CD4-positive, alpha-beta T cell (primary cell): ENCODE results near the gene CLSTN3. TPM values are rescaled to one million over a fixed set of nuclear protein-coding genes. Genes with fewer than 3 reads are reported as not detected.

Source experiments
- ATAC-seq: fragments of 200-7000 bp; cut with Tn5 transposase; one replicate; pipeline ENCODE4 v1.10.0; 2022; ENCODE audit warnings: mild to moderate bottlenecking; ENCODE audit not compliant: poor library complexity
- CTCF ChIA-PET: fragments of 350-600 bp; sonication (Branson Sonifier 250); formaldehyde crosslinking; loops from one replicate; lab custom pipeline; 2021; ENCODE audit warnings: antibody characterized with exemption, inconsistent platforms; lab: Charles Lee
- POLR2A ChIA-PET: fragments of 350-600 bp; sonication (Branson Sonifier 250); formaldehyde crosslinking; loops from one replicate; lab custom pipeline; 2021; ENCODE audit warnings: antibody characterized with exemption, inconsistent platforms; lab: Charles Lee
- DNase-seq, 14 experiments: peaks; one replicate each; pipeline ENCODE4 v3.0.0-alpha.2; 2013 to 2020; ENCODE audit warnings: mixed read lengths in 2 of 14
- H3K27ac ChIP-seq, 2 donors: one replicate each; pipeline versions ENCODE4 v1.5.1 to v1.7.0; 2013; ENCODE audit warnings: low read length in 2 of 2, low read depth in 1 of 2, mild to moderate bottlenecking in 1 of 2
- H3K27me3 ChIP-seq, 2 experiments: 1 replicate in 1 of 2; 2 replicates in 1 of 2; pipeline versions ENCODE4 v1.6.1 to v1.7.0; 2013; ENCODE audit warnings: low read length in 2 of 2, control low read depth in 1 of 2, mild to moderate bottlenecking in 1 of 2, moderate library complexity in 1 of 2; ENCODE audit not compliant: insufficient read depth in 2 of 2, control insufficient read depth in 1 of 2
- H3K36me3 ChIP-seq: one replicate; pipeline ENCODE4 v1.6.1; 2013; ENCODE audit warnings: low read length, control low read depth; ENCODE audit not compliant: insufficient read depth
- H3K4me1 ChIP-seq: one replicate; pipeline ENCODE4 v1.6.1; 2013; ENCODE audit warnings: low read length, control low read depth; ENCODE audit not compliant: insufficient read depth
- H3K4me3 ChIP-seq: one replicate; pipeline ENCODE4 v1.5.1; 2013; ENCODE audit warnings: mild to moderate bottlenecking, low read length, moderate library complexity
- H3K9me3 ChIP-seq, 2 experiments: 1 replicate in 1 of 2; 2 replicates in 1 of 2; pipeline versions ENCODE4 v1.6.1 to v1.7.0; 2013; ENCODE audit warnings: low read length in 2 of 2, mild to moderate bottlenecking in 2 of 2, control low read depth in 1 of 2, moderate library complexity in 1 of 2; ENCODE audit not compliant: control insufficient read depth in 1 of 2, insufficient read depth in 1 of 2
- H3K27ac Mint-ChIP-seq: one replicate; pipeline ENCODE4 v1.8.0; 2020; ENCODE audit warnings: mixed read lengths
- H3K27me3 Mint-ChIP-seq: one replicate; pipeline ENCODE4 v1.8.0; 2021; ENCODE audit warnings: mixed read lengths
- H3K36me3 Mint-ChIP-seq: one replicate; pipeline ENCODE4 v1.8.0; 2021; ENCODE audit warnings: low read depth, mixed read lengths
- H3K4me1 Mint-ChIP-seq: one replicate; pipeline ENCODE4 v1.8.0; 2021; ENCODE audit warnings: low read depth, mixed read lengths
- H3K4me3 Mint-ChIP-seq: one replicate; pipeline ENCODE4 v1.8.0; 2020; ENCODE audit warnings: mild to moderate bottlenecking, mixed read lengths
- H3K9me3 Mint-ChIP-seq: one replicate; pipeline ENCODE4 v1.8.0; 2020; ENCODE audit warnings: mixed read lengths
- intact Hi-C, 2 experiments: fragments of 100-400 bp; cut with DNase I in 1 of 2; cut with micrococcal nuclease in 1 of 2; formaldehyde crosslinking; loops; one replicate each; pipeline versions ENCODE4 v1.15.1 to v1.9.0; 2023 to 2025; cut with DNase I, micrococcal nuclease
- total RNA-seq, 174 experiments: library from RNA in 2 of 174; stranded (reverse) in 2 of 174; gene quantifications; one replicate each; pipeline ENCODE4 v1.2.3 and lab custom pipeline; 2021 to 2026
- TF ChIP-seq, protein P1 (sequence below): fragments of 200-600 bp; IDR thresholded peaks from one replicate; pipeline ENCODE4 v1.8.0; 2022; ENCODE audit warnings: antibody characterized with exemption, mild to moderate bottlenecking

Gene CLSTN3
- total RNA-seq, 2 experiments from 2014 or later, result 29.1 to 33.9 TPM

DNA sequence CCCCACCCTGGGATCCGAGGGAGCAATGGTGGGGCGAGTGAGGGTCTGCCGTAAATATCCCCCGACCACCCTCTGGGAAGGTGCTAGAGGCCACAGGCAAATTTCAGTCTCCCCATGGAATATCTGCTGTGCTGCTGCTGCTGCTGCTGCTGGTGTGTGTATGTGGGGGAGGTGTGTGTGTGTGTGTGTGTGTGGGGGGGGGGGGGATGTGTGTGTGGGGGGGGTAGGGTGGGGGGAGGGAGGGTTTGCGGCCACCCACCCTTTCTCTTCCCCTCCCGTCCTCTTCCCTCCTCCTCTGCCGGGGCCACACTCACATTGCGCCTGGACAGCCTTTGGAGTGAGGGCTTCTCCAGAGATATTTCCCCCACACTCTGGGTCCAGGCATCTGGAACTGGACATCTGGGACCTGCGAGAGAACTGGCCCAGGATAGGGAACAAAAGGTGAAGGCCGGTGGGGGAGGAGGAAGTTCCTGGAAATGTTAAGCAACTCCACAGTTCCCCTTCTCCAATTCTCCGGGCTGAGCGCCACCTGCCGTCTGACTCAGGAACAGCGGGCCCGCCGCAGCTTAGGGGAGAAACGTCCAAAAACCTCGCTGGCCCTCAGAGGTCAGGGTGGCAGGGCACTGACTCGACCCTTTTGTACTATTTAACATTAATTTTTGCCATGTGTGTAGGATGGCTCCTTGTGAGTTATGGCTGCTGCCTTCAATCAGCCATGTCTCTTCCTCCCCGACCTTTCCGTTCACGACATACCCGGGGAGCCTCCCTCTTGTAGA lies 21.2 kb upstream of the CLSTN3 start, which contains the start of gene C1RL:
Gene C1RL (minus strand): TSS at position 419 of the 776 bp plus-strand sequence. CDS start 34 bp downstream, at position 385.
- ChIA-PET POLR2A (interaction anchor here (0.7 to 3.8 kb wide), 14 partner anchors 21 to 257 kb away, joined by 3 to 56 read pairs (median 8); partner anchors contain the start of genes C12orf57, CLSTN3, ENO2 and LPCAT3), CTCF (interaction anchor here (0.5 to 3.4 kb wide), 17 partner anchors 9 to 240 kb away, joined by 3 to 16 read pairs (median 3); partner anchors contain the start of genes C12orf57, CLSTN3, LPCAT3 and RNU7-1)
- Mint-ChIP-seq H3K4me3 (peak within 1 kb of the TSS; percentile 93), H3K9me3 (peaks cover 9% of the 10 kb centered on the region), H3K27me3 (no peaks in the 10 kb centered on the region), H3K36me3 (peaks cover 41% of the 10 kb centered on the region), H3K4me1 (peaks cover 46% of the 10 kb centered on the region), H3K27ac (peak within 1 kb of the TSS; percentile 93)
- no peaks in the 10 kb centered on the region for H3K9me3 ChIP-seq
- H3K4me3 ChIP-seq, result peak within 1 kb of the TSS; percentile 70
- peak within 1 kb of the TSS; percentile 79 to 80 for H3K27ac ChIP-seq
- H3K4me1 ChIP-seq, result peaks cover 43% of the 10 kb centered on the region
- no peaks in the 10 kb centered on the region for H3K27me3 ChIP-seq
- H3K36me3 ChIP-seq, result peaks cover 17% of the 10 kb centered on the region
- TF ChIP-seq, protein P1, sequence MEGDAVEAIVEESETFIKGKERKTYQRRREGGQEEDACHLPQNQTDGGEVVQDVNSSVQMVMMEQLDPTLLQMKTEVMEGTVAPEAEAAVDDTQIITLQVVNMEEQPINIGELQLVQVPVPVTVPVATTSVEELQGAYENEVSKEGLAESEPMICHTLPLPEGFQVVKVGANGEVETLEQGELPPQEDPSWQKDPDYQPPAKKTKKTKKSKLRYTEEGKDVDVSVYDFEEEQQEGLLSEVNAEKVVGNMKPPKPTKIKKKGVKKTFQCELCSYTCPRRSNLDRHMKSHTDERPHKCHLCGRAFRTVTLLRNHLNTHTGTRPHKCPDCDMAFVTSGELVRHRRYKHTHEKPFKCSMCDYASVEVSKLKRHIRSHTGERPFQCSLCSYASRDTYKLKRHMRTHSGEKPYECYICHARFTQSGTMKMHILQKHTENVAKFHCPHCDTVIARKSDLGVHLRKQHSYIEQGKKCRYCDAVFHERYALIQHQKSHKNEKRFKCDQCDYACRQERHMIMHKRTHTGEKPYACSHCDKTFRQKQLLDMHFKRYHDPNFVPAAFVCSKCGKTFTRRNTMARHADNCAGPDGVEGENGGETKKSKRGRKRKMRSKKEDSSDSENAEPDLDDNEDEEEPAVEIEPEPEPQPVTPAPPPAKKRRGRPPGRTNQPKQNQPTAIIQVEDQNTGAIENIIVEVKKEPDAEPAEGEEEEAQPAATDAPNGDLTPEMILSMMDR, result peak; percentile 95
- peak; percentile 55 to 85 (median 76) for DNase-seq
- intact Hi-C loops, result loop anchor here (1.0 to 5.0 kb wide), 3 partner anchors 92 to 185 kb away; partner anchors contain the start of genes LPCAT3 (in 2 of the 2), EMG1 (in 1 of the 2) and PHB2 (in 1 of the 2)
- ATAC-seq, result peak; percentile 48

DNA sequence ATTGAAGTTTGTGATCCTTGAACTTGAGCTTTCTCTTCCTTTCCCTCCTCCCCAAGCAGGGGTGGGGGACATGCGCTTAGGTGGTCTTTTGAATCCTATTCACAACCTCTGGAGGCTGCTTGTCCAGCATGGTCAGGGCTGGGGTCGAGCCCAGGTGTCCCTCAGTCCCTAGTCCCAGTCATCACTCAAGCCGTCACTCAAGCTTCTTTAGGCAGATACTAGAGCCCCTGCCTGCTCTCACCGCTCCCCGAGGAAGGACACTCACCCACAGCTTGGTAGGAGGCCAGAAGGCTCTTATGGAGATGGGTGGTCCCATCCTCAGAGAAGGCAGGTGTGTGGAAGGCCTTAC lies 20.6 kb upstream of the CLSTN3 start:
- peaks cover 46% of the 10 kb centered on the region for H3K4me1 Mint-ChIP-seq
- H3K4me3 Mint-ChIP-seq, result peak overlapping the region; percentile 88
- H3K27ac ChIP-seq, result no peak overlapping the region
- ATAC-seq, result no peak
- TF ChIP-seq, protein P1, result no peak
- intact Hi-C loops, result loop anchor here (1.0 to 5.0 kb wide), 3 partner anchors 92 to 185 kb away; partner anchors contain the start of genes LPCAT3 (in 2 of the 2), EMG1 (in 1 of the 2) and PHB2 (in 1 of the 2)
- H3K36me3 Mint-ChIP-seq, result peaks cover 44% of the 10 kb centered on the region
- H3K4me1 ChIP-seq, result peaks cover 43% of the 10 kb centered on the region
- H3K9me3 ChIP-seq, result no peaks in the 10 kb centered on the region
- ChIA-PET POLR2A (interaction anchor here (2.1 to 3.8 kb wide), 6 partner anchors 20 to 240 kb away, joined by 8 to 56 read pairs (median 20); partner anchors contain the start of genes C12orf57, CLSTN3, LPCAT3 and RBP5), CTCF (interaction anchor here (0.5 to 3.4 kb wide), 17 partner anchors 8 to 240 kb away, joined by 3 to 16 read pairs (median 3); partner anchors contain the start of genes C12orf57, CLSTN3, LPCAT3 and RNU7-1)
- no peak for DNase-seq
- H3K36me3 ChIP-seq, result peaks cover 12% of the 10 kb centered on the region
- no peaks in the 10 kb centered on the region for H3K27me3 Mint-ChIP-seq
- no peaks in the 10 kb centered on the region for H3K27me3 ChIP-seq
- peak overlapping the region; percentile 70 for H3K4me3 ChIP-seq
- H3K9me3 Mint-ChIP-seq, result peaks cover 9% of the 10 kb centered on the region
- peak overlapping the region; percentile 93 for H3K27ac Mint-ChIP-seq

DNA sequence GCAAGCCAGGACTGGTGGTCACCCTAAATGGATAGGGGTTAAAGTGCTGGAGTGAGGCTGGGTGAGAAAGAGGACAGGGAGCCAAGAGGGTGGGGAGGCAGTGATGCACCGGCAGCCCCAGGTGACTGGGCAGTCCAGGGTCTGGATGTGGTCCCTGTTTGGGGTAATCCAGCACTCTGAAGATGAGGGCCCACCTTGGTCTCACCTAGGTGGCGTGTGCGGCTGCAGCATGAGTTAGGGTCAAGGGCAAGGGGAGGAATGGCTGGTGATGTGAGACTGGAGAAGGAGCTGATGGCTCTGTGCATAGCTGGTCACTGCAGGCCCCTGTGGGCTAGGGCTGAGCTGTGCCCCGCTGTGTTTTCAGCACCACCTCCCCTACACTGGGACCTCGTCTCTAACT lies 19.5 kb upstream of the CLSTN3 start:
- ATAC-seq, result no peak
- ChIA-PET POLR2A (no interaction called here), CTCF (interaction anchor here (1.4 kb wide), 1 partner anchor 241 kb away, joined by 6 read pairs; no protein-coding TSS in a partner anchor)
- Histone ChIP-seq H3K36me3 (peaks cover 10% of the 10 kb centered on the region), H3K27ac (no peak overlapping the region), H3K9me3 (no peaks in the 10 kb centered on the region), H3K4me1 (peaks cover 38% of the 10 kb centered on the region), H3K27me3 (no peaks in the 10 kb centered on the region), H3K4me3 (no peak overlapping the region)
- no peak overlapping the region for H3K4me3 Mint-ChIP-seq
- peak in 1 of 14 experiments; percentile 15 for DNase-seq
- peaks cover 50% of the 10 kb centered on the region for H3K36me3 Mint-ChIP-seq
- peaks cover 7% of the 10 kb centered on the region for H3K9me3 Mint-ChIP-seq
- intact Hi-C loops, result no loop called here
- no peaks in the 10 kb centered on the region for H3K27me3 Mint-ChIP-seq
- no peak overlapping the region for H3K27ac Mint-ChIP-seq
- TF ChIP-seq, protein P1, result no peak
- H3K4me1 Mint-ChIP-seq, result peaks cover 41% of the 10 kb centered on the region
